ENCODE results near the gene SULT4A1.
A peak's percentile ranks its signal among the peaks of the same experiment; 100 is the strongest.
"Not testable (repeated sequence)": the region's sequence is repeated elsewhere in the genome, so short reads cannot be mapped to it uniquely, and the experiment has no call there.

The SULT4A1 gene

DNA sequence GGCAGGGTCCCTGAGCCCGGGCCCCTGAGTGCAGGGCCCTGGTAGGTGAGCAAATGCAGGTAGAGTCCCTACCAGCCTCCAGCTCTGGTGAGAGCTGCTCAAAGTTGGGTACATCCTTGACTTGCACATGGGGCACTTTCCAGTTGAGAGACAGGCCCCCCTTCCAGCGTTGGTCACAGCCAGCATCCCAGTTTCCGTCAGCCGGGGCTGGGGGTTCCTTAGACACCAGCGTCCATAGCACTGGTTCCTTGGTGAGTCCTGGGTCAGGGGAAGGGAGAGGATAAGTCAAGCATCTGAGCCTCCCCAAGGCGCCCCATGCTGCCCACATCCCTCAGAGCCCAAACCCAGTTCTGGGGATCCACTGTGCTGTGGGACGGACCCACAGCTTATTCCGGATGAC is 23.9 kb upstream of the SULT4A1 start:
- no peak for DNase-seq

- no peak for DNase-seq
Observed at GRCh38 chr22:43885786-43886185, 23.5 kb upstream of the SULT4A1 start.

DNA sequence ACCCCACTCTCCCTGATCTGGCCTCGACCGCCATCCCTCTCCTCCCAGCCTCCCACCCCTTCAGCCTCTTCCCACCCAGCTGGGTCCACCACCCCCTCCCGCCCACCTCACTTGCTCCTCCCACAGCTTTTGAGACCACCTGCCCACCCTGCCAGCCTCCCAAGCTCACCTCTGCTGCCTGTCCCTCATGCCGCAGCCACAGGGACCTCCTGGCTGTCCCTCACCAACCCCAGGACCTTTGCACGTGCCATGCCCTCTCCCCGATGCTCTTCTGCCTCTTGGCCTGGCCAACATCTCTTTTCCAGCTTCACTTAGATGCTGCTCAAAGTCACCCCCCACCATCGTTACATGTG is 23.0 kb upstream of the SULT4A1 start:
- no peak for DNase-seq

GRCh38 chr22:43884600-43885318 is 22.4 kb upstream of the SULT4A1 start:
- peak; percentile 19 for DNase-seq

DNA sequence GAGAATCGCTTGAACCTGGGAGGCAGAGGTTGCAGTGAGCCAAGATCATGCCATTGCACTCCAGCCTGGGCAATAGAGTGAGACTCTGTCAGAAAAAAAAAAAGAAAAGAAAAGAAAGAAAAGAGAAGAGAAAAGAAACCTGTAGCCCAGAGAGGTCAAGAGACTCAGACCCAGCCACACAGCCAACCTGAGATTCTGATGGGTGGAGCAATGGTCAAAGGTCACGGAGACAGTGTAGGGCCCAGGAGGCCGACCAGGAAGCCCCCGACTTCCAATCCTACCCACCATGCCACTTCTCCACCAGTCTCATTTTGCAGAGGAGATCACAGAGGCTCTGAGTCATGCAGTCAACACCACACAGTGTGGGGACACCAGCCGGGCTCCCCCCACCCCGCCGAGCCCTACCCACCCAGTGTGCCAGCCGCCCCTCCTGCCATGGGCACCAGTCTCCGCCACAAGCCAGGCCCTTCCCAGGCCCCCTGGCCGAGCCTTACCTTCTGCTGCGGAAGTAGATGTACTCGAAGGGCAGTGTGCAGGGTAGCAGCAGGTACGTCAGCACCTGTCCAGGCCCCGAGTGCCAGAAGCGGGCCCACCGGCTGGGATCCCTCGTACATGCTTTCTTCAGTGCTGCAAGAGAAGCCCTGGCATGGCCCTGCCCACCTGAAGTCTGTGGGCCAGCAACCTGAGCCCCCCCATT is 21.6 kb upstream of the SULT4A1 start:
- DNase-seq = no peak

GRCh38 chr22:43883012-43883661 is 20.8 kb upstream of the SULT4A1 start:
- DNase-seq = peak; percentile 47

- DNase-seq = no peak
Observed at GRCh38 chr22:43882122-43882767, 19.9 kb upstream of the SULT4A1 start.

- no peak for DNase-seq
Observed at GRCh38 chr22:43881091-43882061, 19.1 kb upstream of the SULT4A1 start.

GRCh38 chr22:43880541-43880991 is 18.3 kb upstream of the SULT4A1 start:
- no peak for DNase-seq

- DNase-seq = no peak
Observed at GRCh38 chr22:43879901-43880540, 17.7 kb upstream of the SULT4A1 start.

DNA sequence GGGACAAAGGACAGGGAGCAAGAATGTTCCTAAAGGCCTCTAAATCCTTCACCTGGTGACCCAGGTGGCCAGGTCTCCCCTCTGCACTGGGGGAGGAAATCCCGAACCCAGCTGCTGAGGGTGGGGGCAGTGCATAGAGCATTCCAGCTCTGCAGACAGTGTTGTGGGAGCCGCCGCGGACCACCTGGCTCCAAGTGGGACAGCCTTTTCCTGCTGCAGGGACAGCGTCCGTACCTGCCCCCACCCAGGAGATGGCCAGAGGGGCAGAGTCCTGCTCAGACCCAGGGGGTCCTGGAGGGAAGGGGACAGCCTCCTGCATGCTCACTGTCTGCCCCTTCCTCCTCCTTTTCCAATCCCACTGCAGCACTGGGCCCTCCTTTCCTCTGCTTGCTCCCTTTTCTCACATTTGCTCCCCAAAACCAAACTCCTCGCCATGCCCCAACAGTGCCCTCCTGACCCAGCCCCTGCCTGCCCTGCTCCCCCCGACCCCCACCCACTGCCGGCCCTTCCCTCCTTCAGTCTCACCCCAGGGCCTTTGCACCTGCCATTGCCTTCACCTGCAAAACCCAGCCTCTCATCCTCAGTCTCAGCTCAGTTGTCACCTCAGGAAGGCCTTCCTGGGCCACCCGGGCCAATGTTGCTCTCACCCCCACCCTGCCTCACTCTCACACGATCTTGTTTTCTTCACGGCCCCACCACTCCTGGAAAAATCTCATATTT is 16.7 kb upstream of the SULT4A1 start:
- DNase-seq = no peak

DNA sequence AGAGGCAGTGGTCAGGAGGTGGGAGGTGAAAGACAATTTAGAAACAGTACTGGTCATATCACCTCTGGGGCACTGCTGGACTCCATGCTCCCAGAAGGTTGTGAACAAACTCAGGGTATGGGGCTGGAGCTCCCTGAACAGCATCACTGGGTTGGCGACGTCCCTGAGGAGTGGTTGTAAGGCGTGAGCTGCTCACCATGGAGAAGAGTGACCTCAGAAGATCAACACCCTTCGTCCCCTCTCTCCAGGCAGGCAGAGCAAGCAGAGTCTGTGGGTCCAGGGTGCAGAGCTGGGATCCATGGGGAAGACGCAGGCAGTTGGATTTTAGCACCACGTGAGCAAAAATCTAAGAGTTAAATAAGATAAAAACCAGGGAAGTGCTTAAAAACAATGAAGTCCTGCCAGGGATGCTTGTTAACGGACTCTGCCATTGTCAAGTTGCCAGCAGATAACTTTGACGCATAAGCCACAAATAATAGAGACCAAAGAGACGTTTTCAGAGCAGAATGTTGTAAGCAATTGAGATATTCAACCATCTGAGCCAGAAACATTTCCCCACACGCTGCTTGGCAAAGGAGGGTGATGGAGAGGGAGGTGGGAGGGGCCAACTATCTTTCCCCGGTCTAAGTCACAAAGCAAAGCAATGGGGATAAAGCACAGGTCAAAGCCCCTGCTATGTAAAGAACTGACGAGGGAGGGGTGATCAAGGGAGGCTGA is 15.9 kb upstream of the SULT4A1 start:
- no peak for DNase-seq

DNA sequence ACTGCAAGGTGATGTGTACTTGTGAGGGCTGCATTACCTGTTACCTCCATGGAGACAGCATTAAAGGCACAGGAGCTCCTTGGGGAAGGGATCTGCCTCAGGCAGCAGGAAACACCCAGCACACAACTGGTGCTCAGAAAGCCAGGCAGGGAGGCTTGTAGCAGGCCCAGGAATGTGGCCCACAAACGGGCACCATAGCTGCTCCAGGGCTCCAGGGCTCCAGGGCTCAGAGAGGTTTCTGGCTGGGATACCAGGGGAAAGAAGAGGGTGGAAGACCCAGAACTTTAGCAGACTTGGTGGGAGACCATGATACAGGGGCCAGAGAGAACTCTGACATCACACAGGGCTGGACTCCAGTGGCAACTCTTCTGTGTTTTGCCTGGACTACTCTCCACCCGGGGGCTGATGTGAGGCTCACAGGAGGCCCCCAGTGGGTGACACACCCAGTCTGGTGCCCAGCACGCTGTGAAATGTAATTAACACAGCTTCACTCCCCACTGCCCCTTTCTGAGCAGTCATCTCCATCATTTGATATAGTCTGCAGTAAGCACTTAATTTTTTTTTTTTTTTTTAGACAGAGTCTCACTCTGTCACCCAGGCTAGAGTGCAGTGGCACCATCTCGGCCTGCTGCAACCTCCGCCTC is 14.7 kb upstream of the SULT4A1 start:
- no peak for DNase-seq

DNA sequence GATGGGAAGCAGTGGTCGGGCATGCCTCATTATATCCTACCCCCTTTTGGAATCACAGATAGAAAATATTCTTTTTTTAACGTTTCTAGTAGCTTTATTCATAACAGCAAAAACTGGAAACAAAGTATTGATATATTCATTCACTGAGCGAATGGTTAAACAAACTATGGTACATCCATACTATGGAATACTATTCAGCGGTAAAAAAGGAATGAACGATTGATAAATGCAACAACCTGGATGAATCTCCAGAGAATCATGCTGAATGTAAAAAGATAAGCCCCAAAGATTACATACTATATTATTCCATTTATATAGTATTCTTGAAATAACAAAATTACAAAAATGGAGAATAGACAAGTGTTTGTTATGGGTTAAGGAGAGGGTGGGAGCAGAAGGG is 7.5 kb upstream of the SULT4A1 start:
- DNase-seq = no peak

DNA sequence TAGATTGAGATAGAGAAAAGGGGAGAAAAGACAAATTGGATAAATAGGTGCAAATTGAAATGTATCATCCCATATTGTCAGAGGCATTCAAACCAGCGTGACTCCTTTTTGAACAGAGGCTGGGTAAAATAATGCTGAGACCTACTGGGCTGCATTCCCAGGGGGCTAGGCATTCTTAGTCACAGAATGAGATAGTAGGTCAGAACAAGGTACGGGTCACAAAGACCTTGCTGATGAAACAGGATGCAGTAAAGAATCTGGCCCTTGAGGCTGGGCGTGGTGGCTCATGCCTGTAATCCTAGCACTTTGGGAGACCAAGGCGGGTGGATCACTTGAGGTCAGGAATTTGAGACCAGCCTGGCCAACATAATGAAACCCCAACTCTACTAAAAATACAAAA is 6.7 kb upstream of the SULT4A1 start:
- not testable (repeated sequence) for DNase-seq

- peak; percentile 2 for DNase-seq
Observed at GRCh38 chr22:43867839-43868635, 5.7 kb upstream of the SULT4A1 start.

DNA sequence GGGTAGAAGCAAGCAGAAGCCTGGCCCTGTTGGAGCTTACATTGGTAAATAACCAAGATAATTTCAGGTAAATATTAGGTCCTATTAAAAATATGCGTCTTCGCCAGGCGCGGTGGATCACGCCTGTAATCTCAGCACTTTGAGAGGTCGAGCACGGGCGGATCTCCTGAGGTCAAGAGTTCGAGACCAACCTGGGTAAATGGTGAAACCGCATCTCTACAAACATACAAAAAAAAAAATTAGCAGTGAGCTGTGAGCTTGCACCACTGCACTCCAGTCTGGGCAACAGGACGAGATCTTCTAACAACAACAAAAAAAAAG is 529 bp upstream of the SULT4A1 start:
- no peak for DNase-seq

- DNase-seq = no peak
Observed at GRCh38 chr22:43861529-43861928, 784 bp downstream of the SULT4A1 start.

- no peak for DNase-seq
Observed at GRCh38 chr22:43860831-43861230, 1.5 kb downstream of the SULT4A1 start.

Data from CD4-positive, alpha-beta T cell treated with Interleukin-21 for 1 hour (primary cell).